ENCODE measurements around the gene DEFB114.

Gene DEFB114

GRCh38 chr6:49937017-49937416, 26.9 kb downstream of the DEFB114 start:
- in situ Hi-C loops (cut with HindIII; ENCODE audit: low sequenced_read_pairs) = no loop called here

GRCh38 chr6:49935387-49935786, 28.6 kb downstream of the DEFB114 start:
- in situ Hi-C loops (cut with HindIII; ENCODE audit: low sequenced_read_pairs) = no loop called here

- in situ Hi-C loops (cut with HindIII; ENCODE audit: low sequenced_read_pairs) = no loop called here
These were observed 29.2 kb downstream of the DEFB114 start for GRCh38 chr6:49934770-49935169.

GRCh38 chr6:49933526-49933925, 30.4 kb downstream of the DEFB114 start:
- in situ Hi-C loops (cut with HindIII; ENCODE audit: low sequenced_read_pairs) = no loop called here

- in situ Hi-C loops (cut with HindIII; ENCODE audit: low sequenced_read_pairs) = no loop called here
These were observed 34.6 kb downstream of the DEFB114 start for GRCh38 chr6:49929340-49929739.

GRCh38 chr6:49923826-49924225, 40.1 kb downstream of the DEFB114 start:
- in situ Hi-C loops (cut with HindIII; ENCODE audit: low sequenced_read_pairs) = no loop called here

GRCh38 chr6:49919935-49920644, 43.9 kb downstream of the DEFB114 start:
- in situ Hi-C loops (cut with HindIII; ENCODE audit: low sequenced_read_pairs) = no loop called here

GRCh38 chr6:49919261-49919660, 44.7 kb downstream of the DEFB114 start:
- in situ Hi-C loops (cut with HindIII; ENCODE audit: low sequenced_read_pairs) = no loop called here

GRCh38 chr6:49918787-49919186, 45.2 kb downstream of the DEFB114 start:
- in situ Hi-C loops (cut with HindIII; ENCODE audit: low sequenced_read_pairs) = no loop called here

- in situ Hi-C loops (cut with HindIII; ENCODE audit: low sequenced_read_pairs) = no loop called here
These were observed 48.9 kb downstream of the DEFB114 start for GRCh38 chr6:49915035-49915434.

- in situ Hi-C loops (cut with HindIII; ENCODE audit: low sequenced_read_pairs) = no loop called here
These were observed 50.2 kb downstream of the DEFB114 start for GRCh38 chr6:49913636-49914375.

- in situ Hi-C loops (cut with HindIII; ENCODE audit: low sequenced_read_pairs) = no loop called here
These were observed 51.8 kb downstream of the DEFB114 start for GRCh38 chr6:49912196-49912595.

- in situ Hi-C loops (cut with HindIII; ENCODE audit: low sequenced_read_pairs) = no loop called here
These were observed 52.7 kb downstream of the DEFB114 start for GRCh38 chr6:49911252-49911651.
